Hepatic stellate cell (primary cell): ENCODE measurements around the gene CCDC85C.
A peak's percentile ranks its signal among the peaks of the same experiment; 100 is the strongest.

Source experiments
- DNase-seq: peaks from one replicate; pipeline ENCODE4 v3.0.0; 2011; ENCODE audit warnings: low spot score

Gene CCDC85C

GRCh38 chr14:99509871-99510555 lies 94.0 kb downstream of the CCDC85C start:
- DNase-seq, result no peak

- no peak for DNase-seq
Measured at GRCh38 chr14:99508896-99509629, 94.9 kb downstream of the CCDC85C start.

- no peak for DNase-seq
Measured at GRCh38 chr14:99507860-99508640, 96.0 kb downstream of the CCDC85C start.

DNA sequence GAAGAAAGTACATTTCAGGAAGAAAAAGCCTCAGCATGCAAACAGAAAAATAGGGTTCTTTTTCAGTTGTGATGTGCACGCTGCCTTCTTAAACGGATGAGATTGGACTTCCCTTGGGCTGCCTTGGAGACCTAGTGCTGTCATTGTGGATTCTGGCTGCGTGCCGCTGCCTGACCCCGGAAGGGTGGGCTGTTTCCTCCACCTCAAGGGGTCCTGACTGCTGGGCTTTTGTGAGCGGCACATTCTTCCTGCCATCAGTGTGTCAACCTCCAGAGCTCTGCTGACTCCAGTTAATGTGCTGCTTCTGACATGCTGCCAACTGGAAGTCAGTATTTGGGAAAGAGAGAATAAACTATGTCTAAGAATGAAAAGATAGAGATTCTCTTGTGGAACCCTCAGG lies 97.7 kb downstream of the CCDC85C start:
- no peak for DNase-seq

- DNase-seq, result no peak
Measured at GRCh38 chr14:99505089-99505488, 98.9 kb downstream of the CCDC85C start.

DNA sequence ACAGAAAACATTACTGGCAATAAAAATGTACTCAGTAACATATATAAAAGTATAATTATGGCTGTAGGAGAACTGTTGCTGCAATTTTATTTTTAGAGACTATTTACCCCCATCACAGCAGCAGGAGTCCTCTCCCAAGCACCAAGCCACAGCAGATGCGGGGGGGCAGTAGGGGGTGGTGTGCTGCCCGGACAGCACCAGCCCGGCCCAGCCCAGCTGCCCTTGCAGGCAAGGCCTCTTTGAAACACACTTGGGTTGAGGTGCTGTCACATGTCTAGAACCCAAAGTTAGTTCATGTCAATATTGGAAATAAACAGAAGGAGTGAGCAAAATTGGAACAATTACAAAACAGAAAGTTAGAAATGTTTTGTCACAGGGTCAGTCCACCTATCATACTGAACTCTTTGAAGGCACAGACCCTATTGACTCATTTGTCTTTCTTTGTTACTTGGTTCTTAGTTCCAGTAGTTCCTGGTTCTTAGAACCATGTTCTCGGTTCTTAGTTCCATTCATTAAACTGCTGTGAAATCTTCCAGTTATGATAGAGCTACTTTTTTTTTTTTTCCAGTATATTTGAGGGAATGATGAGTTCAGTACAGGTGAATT lies 100.1 kb downstream of the CCDC85C start:
- DNase-seq, result no peak

DNA sequence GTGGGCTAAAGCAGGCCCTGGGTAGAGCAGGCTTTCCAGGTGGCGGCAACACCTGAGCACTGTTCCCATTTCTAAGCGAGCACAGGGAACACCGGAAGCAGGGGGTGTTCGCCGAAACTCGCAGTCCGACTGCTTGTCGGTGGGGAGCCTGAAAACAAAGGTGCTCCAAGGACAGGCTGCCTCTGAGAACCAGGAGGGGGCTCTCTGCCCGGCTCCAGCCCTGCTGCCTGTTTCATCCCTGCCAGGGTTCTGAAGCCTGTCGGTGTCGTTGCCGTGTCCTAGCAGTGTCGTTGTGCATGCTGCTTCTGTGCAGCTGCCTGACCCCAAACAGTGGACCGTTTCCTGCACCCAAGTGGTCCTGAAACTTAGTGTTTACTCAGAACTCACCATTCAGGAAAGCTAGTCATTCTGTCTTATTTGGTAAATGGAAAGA lies 101.0 kb downstream of the CCDC85C start:
- DNase-seq, result no peak

- no peak for DNase-seq
Measured at GRCh38 chr14:99497894-99498293, 106.1 kb downstream of the CCDC85C start.

GRCh38 chr14:99497341-99497740 lies 106.7 kb downstream of the CCDC85C start:
- no peak for DNase-seq

DNA sequence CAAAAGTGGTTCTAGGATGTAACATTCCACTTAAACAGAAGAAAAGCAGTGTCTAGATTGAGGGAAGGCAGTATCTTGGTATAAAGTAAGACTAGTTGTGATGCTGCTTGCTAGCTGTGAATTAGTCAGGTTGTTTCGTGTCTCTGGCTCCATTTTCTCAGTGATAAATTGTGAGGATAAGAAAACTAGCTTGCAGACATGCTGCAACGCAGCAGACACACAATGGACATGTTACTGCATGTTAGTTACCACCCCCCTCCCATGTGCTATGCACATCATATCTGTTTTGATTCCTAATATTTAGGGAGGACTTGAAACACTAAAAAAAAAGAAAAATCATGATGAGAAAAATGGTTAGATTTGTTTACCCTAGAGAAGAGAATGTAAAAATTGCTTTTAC lies 119.9 kb downstream of the CCDC85C start:
- DNase-seq, result no peak

GRCh38 chr14:99481745-99482099 lies 122.3 kb downstream of the CCDC85C start:
- DNase-seq, result peak; percentile 36

DNA sequence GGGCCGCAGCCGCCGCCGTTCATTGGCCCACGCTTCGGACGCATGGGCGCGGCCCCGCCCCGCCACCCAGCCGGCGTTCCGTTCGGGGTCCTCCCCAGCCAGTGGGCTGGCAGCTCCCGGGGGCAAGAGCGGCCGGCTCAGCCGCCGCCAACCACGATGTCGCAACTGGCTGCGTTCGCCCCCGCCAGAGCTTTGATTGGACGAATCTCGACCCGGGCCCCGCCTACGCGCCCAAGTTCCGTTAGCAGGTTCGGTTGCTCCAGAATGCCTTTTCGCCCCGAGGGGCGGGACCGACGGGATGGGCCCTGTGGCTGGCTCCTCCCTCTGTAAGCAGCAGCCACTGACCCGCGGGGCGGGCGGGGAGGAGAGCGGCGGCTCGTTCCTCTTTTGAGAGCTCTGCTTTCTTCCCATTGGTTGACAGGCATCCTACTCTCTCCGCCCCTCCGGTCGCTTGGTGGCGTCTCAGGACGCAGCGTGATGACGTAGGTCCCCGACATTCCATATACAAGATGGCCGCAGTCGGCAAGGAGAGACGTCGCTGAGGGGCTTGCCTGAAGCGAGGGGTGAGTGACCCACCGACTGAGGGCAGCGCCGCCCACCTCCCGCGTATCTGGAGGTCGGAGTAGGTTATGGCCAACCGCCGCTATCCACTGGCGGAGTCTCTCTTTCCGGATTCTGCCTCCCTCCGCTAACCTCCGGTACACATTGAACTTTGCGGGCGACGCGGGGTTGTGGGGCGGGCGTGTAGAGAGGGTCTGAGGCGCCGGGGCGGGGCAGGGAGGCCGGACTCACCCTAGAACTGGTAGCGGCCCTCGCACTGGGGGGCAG lies 122.9 kb downstream of the CCDC85C start, which contains the start of gene CCNK:
Gene CCNK (plus strand): TSS at position 493 of the 828 bp plus-strand sequence. CDS start 11,269 bp downstream, outside the sequence.
- DNase-seq, result peak; percentile 99

- DNase-seq, result peak; percentile 62
Measured at GRCh38 chr14:99479906-99480869, 123.8 kb downstream of the CCDC85C start, which contains the start of gene SETD3. Gene SETD3, minus strand, starts transcription at chr14:99480859. Its CDS starts 15,054 bp downstream, at chr14:99465805.

DNA sequence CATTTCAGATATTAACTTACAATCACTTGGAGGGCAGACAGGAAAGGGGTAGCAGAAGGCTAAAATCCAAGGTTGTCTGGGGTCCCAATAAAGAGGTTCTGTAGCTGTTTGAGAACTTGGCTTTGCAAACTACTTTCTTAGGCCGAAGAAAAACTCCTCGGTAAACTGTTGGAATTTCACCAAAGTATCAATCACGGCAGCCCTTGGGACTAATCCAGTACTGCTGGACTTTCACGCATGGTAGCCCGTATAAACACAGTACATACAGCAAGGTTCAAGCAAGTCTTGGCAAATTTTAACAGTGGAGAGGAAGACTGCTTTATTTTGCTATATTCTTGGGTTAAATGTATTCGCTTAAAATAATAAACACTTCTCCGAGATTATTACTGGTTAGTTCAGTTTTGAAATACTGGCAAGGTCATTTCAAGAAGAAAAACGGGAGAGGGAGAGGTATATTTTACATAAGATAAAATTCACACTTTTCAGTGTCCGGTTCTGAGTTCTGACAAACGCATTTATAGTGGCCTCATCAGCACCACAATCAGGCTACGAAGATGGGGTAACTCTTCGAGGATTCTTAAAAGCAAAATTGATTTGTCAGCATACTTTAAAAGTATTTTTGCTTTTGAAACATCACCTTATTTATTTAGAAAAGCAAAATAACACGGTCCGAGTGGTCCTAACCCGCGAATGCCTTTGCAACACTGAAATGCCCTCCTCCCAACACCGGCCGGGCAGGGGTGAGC lies 124.7 kb downstream of the CCDC85C start:
- DNase-seq, result no peak

- no peak for DNase-seq
Measured at GRCh38 chr14:99478128-99478527, 125.9 kb downstream of the CCDC85C start.

DNA sequence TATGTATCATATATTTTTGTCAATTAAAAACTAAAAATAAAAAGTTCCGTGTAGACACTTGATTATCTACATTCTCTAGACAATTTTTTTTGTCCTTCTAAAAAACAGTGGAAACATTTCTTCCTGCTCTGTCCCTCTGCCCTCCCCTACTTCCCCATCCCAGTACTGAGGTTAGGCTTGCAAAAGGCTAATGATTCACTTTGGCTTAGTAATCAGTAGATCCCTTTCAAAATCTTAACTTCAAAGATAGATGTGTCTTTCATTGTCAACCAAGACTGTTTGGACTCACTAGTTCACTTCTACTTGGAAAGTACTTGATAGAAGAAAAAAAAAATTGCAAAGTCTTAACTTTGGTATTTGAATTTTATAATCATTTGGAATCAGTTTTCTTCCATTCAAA lies 127.1 kb downstream of the CCDC85C start:
- no peak for DNase-seq

DNA sequence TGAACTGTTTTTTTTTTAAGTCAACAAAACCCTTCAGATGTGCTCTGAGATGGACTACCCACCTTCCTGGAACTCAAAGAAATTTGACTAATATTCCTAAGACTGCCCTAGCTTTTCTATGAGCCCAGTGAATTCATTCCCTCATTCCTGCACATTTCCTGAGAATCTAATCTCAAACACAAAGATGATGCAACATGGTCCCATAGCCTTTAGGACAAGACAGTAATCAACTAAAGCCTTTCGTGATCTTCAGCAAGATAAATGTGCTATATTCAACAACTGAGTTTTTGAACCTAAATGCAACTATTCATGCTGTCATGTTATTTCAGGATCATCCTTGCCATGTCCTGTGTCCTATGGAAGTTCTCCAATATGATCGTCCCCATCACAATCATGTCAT lies 128.3 kb downstream of the CCDC85C start:
- DNase-seq, result no peak

DNA sequence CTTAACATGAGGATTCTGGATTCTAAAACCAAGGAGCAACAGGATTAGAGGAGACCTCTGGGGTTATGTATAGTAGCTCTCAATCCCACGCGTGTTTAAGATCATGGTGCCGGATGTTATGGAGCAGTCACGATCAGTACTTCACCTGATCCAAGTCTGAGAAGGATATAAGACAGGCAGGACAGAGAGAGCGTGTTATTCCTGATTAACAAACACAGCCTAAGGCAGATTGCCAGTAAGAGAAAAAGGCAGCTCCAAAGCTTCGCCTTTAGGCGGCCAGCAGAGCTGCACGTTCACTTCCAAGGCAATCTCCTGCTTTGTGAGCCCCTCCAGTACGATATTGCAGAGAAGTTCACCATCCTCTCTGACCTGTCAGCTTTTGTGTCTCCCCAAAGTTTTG lies 128.8 kb downstream of the CCDC85C start:
- no peak for DNase-seq

DNA sequence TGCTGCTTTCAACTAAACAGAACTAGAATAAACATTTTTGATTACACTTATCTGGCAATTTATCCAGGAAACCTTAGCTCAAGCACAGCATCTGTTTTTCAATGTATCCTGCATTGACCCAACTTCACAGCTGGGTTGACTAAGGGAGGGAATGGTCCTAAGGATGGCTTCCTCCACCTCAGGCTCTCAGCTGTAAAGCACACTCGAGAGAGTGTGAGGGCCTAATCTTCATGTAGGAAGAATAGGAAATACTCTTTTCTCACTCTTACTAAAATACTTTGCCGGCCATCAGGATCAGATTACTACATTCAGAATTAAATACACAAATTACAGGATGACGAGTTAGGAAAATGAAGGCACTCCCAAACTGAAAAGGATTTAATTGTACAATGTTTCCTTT lies 130.5 kb downstream of the CCDC85C start:
- no peak for DNase-seq
